HG03442 (cell line): Measurements from ENCODE around the gene INSYN1.
"Not testable (repeated sequence)": the region's sequence is repeated elsewhere in the genome, so short reads cannot be mapped to it uniquely, and the experiment has no call there.

Experiments used
- ATAC-seq: cut with Tn5 transposase; IDR thresholded peaks from one replicate; pipeline ENCODE4 v1.9.1; 2021; ENCODE audit warnings: mild to moderate bottlenecking, moderate library complexity; ENCODE audit not compliant: unreplicated experiment

The INSYN1 gene

DNA sequence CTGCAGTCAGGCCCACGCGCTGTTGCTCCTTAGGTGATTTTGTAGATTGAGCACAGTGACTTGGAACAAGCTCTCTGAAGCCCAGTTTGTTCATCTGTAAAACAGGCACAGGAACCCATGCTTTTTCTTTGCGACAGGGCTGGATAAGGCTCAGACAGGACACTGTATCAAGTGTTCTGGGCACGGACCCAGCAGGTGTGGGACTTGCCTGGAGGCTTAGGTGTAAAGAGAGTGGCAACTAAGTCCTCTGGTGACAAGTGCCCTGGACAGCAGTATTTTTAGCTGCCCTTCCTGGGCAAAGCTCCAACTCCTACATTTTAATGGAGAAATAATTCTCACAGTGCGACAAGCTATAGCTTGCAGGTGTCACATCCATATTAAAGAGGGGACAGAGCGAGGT, 36.7 kb downstream of the INSYN1 start:
- no peak for ATAC-seq

GRCh38 chr15:73715417-73715816, 37.7 kb downstream of the INSYN1 start:
- ATAC-seq, result no peak

DNA sequence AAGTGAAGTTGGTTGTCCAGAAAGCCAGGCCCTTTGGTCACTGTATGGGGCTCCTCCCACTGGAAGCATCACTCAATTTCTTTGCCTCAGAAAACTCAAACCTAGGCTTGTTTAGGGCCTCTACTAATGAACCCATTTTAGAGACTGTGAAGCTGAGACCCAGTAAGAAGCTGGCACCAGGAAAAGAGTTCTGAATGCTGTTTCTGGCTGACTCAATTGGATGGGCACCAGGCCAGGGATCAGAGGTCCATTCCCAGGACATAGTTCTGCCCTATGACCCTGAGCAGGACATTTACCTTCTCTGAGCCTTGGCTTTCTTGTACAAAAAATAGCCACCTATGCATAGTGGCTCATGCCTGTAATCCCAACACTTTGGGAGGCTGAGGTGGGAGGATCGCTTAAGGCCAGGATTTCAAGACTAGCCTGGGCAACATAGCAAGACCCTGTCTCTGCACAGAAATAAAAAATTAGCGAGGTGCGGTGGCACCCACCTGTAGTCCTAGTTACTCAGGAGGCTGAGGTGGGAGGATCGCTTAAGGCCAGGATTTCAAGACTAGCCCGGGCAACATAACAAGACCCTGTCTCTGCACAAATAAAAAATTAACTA, 38.4 kb downstream of the INSYN1 start:
- ATAC-seq, result no peak

GRCh38 chr15:73712107-73712506, 41.0 kb downstream of the INSYN1 start:
- ATAC-seq, result no peak

DNA sequence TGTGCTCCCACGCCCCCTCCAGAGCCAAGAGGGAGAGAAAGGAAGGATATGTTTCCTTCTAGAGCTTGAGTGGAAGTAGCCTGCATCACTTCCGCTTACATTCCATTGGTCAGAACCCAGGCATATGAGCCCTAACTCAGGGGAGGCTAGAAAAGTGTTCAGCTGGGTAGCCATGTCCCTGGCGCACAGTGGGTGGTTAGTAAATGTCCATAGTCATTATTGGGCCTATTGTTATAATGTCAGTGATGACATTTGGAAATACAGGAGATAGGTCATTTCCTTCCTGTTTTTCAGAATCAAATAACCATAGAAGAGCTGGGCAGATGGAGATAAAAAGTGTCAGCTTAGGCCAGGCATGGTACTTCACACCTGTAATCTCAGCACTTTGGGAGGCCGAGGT, 41.6 kb downstream of the INSYN1 start:
- no peak for ATAC-seq

GRCh38 chr15:73710321-73710720, 42.8 kb downstream of the INSYN1 start:
- ATAC-seq, result no peak

- no peak for ATAC-seq
Observed at GRCh38 chr15:73709686-73710085, 43.5 kb downstream of the INSYN1 start.

DNA sequence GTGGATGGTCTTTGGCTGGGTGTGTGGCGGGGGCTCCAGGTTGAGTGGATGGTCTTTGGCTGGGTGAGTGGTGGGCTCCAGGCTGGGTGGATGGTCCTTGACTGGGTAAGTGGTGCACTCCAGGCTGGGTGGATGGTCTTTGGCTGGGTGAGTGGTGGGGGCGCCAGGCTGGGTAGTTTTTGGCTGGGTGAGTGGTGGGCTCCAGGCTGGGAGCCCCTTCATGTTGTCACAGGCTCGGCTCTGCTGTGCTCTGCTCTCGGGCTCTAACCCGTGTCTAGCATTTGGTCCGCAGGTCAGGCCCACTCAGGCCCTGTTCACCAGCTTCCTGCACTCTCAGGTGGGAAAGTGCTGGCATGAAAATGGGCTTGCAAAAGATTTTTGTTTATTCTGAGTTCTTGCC, 43.9 kb downstream of the INSYN1 start:
- ATAC-seq, result no peak

GRCh38 chr15:73708691-73709090, 44.5 kb downstream of the INSYN1 start:
- no peak for ATAC-seq

GRCh38 chr15:73704869-73705645, 48.1 kb downstream of the INSYN1 start:
- peak; percentile 45 for ATAC-seq

GRCh38 chr15:73704142-73704868, 48.8 kb downstream of the INSYN1 start:
- not testable (repeated sequence) for ATAC-seq

DNA sequence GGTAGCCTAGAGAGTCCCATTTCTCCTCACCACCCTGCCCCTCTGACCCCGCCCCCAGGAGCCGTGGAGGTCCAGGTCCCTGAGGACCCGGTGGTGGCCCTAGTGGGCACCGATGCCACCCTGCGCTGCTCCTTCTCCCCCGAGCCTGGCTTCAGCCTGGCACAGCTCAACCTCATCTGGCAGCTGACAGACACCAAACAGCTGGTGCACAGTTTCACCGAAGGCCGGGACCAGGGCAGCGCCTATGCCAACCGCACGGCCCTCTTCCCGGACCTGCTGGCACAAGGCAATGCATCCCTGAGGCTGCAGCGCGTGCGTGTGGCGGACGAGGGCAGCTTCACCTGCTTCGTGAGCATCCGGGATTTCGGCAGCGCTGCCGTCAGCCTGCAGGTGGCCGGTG, 49.5 kb downstream of the INSYN1 start:
- ATAC-seq, result not testable (repeated sequence)

GRCh38 chr15:73702311-73703239, 50.6 kb downstream of the INSYN1 start:
- not testable (repeated sequence) for ATAC-seq

DNA sequence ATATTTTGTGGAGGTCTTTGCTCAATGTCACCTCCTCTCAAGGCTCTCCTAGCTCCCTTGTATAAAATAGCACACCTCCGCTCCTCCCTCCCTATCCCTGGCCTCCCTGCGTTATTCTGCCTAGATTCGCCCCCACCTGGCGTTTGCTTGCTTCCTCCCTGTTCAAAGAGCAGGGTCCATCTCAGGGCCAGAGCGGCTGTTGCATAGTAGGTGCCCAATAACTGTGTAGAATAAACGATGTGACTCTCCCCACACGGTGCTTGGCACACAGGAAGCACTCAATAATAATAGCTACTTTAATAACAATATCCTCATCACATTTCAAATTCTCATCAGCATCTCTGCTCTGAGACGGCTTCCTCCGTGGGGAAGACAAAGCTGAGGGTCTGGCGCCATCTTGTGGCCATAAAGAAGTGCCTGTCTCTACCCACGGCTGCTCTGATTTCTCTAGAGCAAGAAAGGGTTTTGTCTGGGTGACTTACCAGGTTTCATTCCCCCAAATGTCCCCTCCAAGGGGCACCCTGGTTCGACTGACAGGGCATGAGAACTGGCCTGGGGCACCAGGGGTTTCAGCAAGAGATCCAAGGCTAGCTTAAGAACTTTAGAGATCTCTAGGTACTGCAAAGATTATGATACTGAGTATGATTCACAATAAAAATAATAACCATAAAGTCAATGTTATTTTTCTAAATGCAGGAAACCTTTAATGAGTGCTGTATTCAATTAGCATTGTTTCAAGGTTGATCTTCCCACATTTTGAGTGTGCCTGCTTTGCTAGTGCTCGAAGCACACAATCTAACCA, 52.9 kb downstream of the INSYN1 start:
- ATAC-seq, result no peak

DNA sequence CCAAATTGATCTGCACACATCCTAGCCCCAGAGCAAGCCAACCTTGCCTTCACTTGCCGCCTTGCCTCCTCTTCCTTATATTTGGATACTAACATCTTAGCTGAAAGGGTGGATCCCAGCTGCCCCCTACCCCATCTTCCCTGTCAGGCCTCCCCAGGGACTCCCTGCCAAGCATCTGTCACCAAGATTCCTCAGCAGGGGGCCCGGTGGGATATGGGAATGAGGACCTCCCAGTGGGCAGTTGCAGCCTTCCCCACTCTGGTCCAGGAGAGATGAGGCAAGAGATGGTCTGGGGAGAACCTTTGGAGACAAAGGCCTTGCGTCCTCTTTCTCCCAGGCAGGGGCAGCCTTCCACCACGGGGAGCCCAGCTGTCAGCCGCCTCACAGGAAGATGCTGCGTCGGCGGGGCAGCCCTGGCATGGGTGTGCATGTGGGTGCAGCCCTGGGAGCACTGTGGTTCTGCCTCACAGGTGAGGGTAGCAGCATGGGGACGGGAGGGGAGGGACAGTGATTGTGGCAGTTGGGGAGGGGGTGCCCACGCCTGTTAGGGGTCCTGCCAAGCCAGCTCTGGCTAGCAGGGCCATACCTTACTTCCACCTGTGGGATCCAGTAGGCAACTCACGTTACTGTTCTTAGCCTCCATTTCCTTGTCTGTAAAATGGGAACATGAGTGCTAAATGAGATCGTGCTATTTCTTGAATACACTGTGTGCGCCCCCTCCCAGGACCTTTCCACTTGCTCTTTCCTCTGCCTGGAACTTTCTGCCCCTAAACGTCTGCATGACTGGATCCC, 53.7 kb downstream of the INSYN1 start:
- ATAC-seq, result no peak

DNA sequence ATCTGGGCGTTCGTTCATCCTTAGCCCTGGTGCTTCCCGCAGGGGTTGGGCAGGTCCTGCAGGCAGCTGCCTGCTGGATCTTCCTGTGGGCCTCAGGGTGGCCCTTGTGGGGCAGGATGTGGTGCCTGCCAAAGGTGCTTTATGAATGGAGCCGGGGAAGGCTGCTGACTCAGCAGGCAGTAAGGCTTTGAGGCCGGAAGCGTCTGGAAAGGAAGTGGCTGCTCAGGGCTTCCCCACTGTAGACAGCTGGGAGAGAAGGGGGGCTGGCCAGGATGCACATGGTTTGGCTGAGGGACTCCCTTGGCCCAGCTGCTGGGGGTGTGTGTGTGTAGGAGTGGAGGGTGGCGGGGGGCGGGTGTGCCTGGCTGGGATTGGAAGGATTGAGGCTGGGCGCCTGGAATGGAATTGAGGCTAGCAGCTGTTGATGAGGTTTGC, 56.1 kb downstream of the INSYN1 start:
- ATAC-seq, result peak; percentile 72

DNA sequence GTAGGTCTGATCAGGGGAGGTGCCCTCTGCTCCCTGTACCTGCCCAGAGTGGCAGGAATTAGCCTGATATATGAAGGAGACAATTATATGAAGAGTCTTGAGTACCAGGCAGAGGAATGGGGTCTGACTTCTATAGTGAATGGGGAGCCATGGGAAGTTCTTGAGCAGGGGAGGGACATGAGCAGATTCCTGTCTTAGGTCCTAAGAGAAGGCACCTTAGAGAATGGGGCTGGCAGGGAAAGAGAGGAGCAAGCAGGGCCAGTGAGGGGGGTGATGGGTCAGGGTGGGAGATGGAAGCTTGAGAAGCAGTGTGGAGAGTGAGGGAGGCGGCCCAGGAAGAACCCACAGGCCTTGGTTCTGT, 56.5 kb downstream of the INSYN1 start:
- ATAC-seq, result no peak

DNA sequence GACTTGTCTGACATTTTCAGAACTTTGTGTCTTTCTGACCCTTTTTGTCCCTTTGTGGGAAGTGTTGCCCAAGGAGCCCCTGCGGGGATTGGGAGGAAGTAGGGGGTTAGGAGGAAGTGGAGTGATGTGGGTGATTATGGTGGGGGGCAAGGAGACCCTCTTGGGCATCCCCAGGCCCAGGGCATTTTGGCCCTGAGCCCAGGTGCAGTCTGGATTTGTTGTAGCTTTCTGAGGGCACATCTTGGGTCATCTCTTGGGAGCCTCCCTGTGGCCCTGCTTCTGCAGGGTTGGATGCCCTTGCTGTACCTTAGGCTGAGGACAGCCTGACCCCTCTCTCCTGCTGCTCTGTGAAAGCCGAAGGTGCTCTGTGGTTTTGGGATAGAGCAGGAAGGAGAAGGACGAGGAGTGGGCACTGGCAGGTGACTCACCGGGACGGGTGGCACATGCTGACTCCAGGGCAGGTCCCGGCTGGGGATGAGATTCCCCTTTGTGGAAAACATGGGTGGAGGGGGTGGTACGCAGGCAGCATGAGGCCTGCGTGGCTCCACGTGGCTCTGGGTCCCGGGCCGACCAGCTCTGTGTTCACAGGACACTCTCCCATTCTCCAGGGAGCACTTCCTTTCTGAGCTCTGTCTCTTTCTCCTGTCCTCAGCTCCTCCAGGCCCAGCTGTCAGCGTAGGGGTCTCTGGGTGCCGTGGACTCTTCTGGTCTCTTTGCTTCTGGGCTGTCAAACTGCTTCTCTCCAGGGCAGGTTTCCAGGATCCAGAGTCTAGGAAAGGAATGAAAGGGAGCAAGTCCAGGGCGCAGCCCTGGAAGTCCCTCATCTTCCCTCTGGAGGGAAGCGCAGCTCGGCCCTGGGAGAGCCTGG, 57.1 kb downstream of the INSYN1 start:
- no peak for ATAC-seq
